SK-N-SH (cell line): ENCODE data around the gene GUCY2D. TPM values are rescaled to one million over a fixed set of nuclear protein-coding genes. Genes with fewer than 3 reads are reported as not detected.

Source experiments
- CTCF ChIA-PET: fragments of 300-600, 350-600 bp; formaldehyde crosslinking; extraction: SDS; loops from one replicate; lab custom pipeline; 2021; lab: Yijun Ruan, JAX
- POLR2A ChIA-PET: fragments of 350-600 bp; sonication (Branson Sonifier 250); formaldehyde crosslinking; extraction: SDS; loops from one replicate; lab custom pipeline; 2020; ENCODE audit warnings: antibody characterized with exemption, inconsistent platforms; lab: Yijun Ruan, JAX
- DNase-seq: peaks from one replicate; pipeline ENCODE4 v3.0.0; 2012
- H2AFZ ChIP-seq: fragments of 200-600 bp; sonication (generic); 2 replicates; pipeline ENCODE4 v1.8.1; 2016; ENCODE audit warnings: antibody characterized with exemption, mild to moderate bottlenecking, low read depth
- H3F3A ChIP-seq: fragments of 200-600 bp; sonication (generic); replicated peaks from 2 replicates; pipeline ENCODE3; 2016; ENCODE audit warnings: antibody characterized with exemption, mild to moderate bottlenecking; ENCODE audit not compliant: insufficient read depth
- H3K27ac ChIP-seq, 2 experiments: fragments of 200-500 bp in 1 of 2; fragments of 200-600 bp in 1 of 2; sonication (Bioruptor generic) in 1 of 2; sonication (generic), shearing (Covaris generic) in 1 of 2; 2 replicates each; pipeline versions ENCODE4 v1.5.1 to v1.6.1; 2014 to 2016; ENCODE audit warnings: low read depth in 2 of 2, inconsistent platforms in 1 of 2, low read length in 1 of 2, mild to moderate bottlenecking in 1 of 2, mixed read lengths in 1 of 2
- H3K27me3 ChIP-seq: fragments of 200-600 bp; sonication (generic), shearing (Covaris generic); 2 replicates; pipeline ENCODE4 v1.6.1; 2016; ENCODE audit warnings: mixed run types; ENCODE audit not compliant: insufficient read depth
- H3K36me3 ChIP-seq, 2 experiments: fragments of 200-500 bp in 1 of 2; fragments of 200-600 bp in 1 of 2; sonication (Bioruptor generic) in 1 of 2; sonication (generic) in 1 of 2; replicated peaks in 1 of 2; 2 replicates each; pipeline versions ENCODE3 to v1.5.1; 2014 to 2016; ENCODE audit warnings: low read length in 1 of 2, mild to moderate bottlenecking in 1 of 2; ENCODE audit not compliant: insufficient read depth in 2 of 2, control insufficient read depth in 1 of 2
- H3K4me1 ChIP-seq, 2 experiments: fragments of 200-500 bp in 1 of 2; fragments of 200-600 bp in 1 of 2; sonication (Bioruptor generic) in 1 of 2; sonication (generic), shearing (Covaris generic) in 1 of 2; 2 replicates each; pipeline versions ENCODE4 v1.5.1 to v1.6.1; 2014 to 2016; ENCODE audit warnings: low read depth in 1 of 2, low read length in 1 of 2, mixed run types in 1 of 2; ENCODE audit not compliant: insufficient read depth in 2 of 2, control insufficient read depth in 1 of 2
- H3K4me2 ChIP-seq: fragments of 200-600 bp; sonication (generic), shearing (Covaris generic); 2 replicates; pipeline ENCODE4 v1.6.1; 2017; ENCODE audit warnings: mixed run types
- H3K4me3 ChIP-seq, 2 experiments: fragments of 200-500 bp in 1 of 2; fragments of 200-600 bp in 1 of 2; sonication (Bioruptor generic) in 1 of 2; sonication (generic), shearing (Covaris generic) in 1 of 2; 2 replicates each; pipeline versions ENCODE4 v1.5.1 to v1.8.1; 2014 to 2016; ENCODE audit warnings: low read depth in 2 of 2, inconsistent platforms in 1 of 2, low read length in 1 of 2, mild to moderate bottlenecking in 1 of 2, mixed read lengths in 1 of 2, moderate library complexity in 1 of 2
- H3K79me2 ChIP-seq: fragments of 200-600 bp; sonication (generic); 2 replicates; pipeline ENCODE4 v1.8.1; 2017; ENCODE audit warnings: mild to moderate bottlenecking; ENCODE audit not compliant: insufficient read depth
- H3K9ac ChIP-seq: fragments of 200-600 bp; sonication (generic); 2 replicates; pipeline ENCODE4 v1.6.1; 2017; ENCODE audit warnings: mixed run types
- H3K9me2 ChIP-seq: fragments of 200-600 bp; sonication (generic); 2 replicates; pipeline ENCODE4 v1.6.1; 2017; ENCODE audit warnings: mixed run types
- H3K9me3 ChIP-seq: fragments of 200-600 bp; sonication (generic); 2 replicates; pipeline ENCODE4 v1.6.1; 2017; ENCODE audit warnings: mixed run types, mild to moderate bottlenecking, moderate library complexity
- H4K20me1 ChIP-seq: fragments of 200-600 bp; sonication (generic); 2 replicates; pipeline ENCODE4 v1.6.1; 2017; ENCODE audit warnings: mild to moderate bottlenecking, mixed run types; ENCODE audit not compliant: insufficient read depth
- FOSL2 ChIP-seq: IDR thresholded peaks from 2 replicates; pipeline ENCODE4 v1.4.0; 2012; ENCODE audit warnings: low read depth, mild to moderate bottlenecking, moderate library complexity, borderline replicate concordance
- JUND ChIP-seq: IDR thresholded peaks from 2 replicates; pipeline ENCODE4 v1.4.0; 2012
- MEF2A ChIP-seq: IDR thresholded peaks from 2 replicates; pipeline ENCODE4 v1.4.0; 2012; ENCODE audit warnings: low read depth, borderline replicate concordance
- MXI1 ChIP-seq: IDR thresholded peaks from 2 replicates; pipeline ENCODE4 v1.6.1; 2012; ENCODE audit warnings: mild to moderate bottlenecking, low read depth, low read length, improper control_type of control experiment
- PBX3 ChIP-seq: IDR thresholded peaks from 2 replicates; pipeline ENCODE4; 2012
- RCOR1 ChIP-seq: fragments of 150-350 bp; IDR thresholded peaks from 2 replicates; pipeline ENCODE4 v1.6.1; 2017; ENCODE audit warnings: antibody characterized with exemption, low read length
- SIN3A ChIP-seq: IDR thresholded peaks from 2 replicates; pipeline ENCODE4 v1.6.1; 2012; ENCODE audit warnings: low read depth, mild to moderate bottlenecking, low read length, moderate library complexity, borderline replicate concordance
- SMC3 ChIP-seq: IDR thresholded peaks from 2 replicates; pipeline ENCODE4 v1.6.1; 2012; ENCODE audit warnings: low read depth, low read length, improper control_type of control experiment
- WGBS: methylation state at CpG from one replicate; pipeline ENCODE4 v1.1.6; 2017; ENCODE audit warnings: low lambda C conversion rate; 5-methylcytosine and 5-hydroxymethylcytosine counted together
- polyA plus RNA-seq, 3 experiments: library from polyadenylated mRNA; depleted of rRNA; stranded (reverse); fragments of >200 nt; gene quantifications; 2 replicates each; pipeline ENCODE4 v1.2.3, GENCODE V29; 2012
- TF ChIP-seq, protein P1 (sequence below): IDR thresholded peaks from 2 replicates; pipeline ENCODE4 v1.4.0; 2012; ENCODE audit warnings: low read depth, borderline replicate concordance
- TF ChIP-seq, protein P2 (sequence below): fragments of 150-350 bp; IDR thresholded peaks from 2 replicates; pipeline ENCODE4 v1.6.1; 2017; ENCODE audit warnings: antibody characterized with exemption, low read length, low read depth, borderline replicate concordance
- TF ChIP-seq, protein P3 (sequence below): IDR thresholded peaks from 2 replicates; pipeline ENCODE4 v1.4.0; 2012; ENCODE audit warnings: low read depth, borderline replicate concordance

The GUCY2D gene
- polyA plus RNA-seq, 1 of the 3 experiments (the other 2 are of a cell fraction): not detected

GRCh38 chr17:7967751-7968150 is 34.7 kb upstream of the GUCY2D start:
- no peaks in the 10 kb centered on the region for H3K36me3 ChIP-seq
- H3F3A ChIP-seq: no peaks in the 10 kb centered on the region
- H3K27me3 ChIP-seq: no peaks in the 10 kb centered on the region
- no peak overlapping the region for H3K9ac ChIP-seq
- CTCF ChIA-PET: interaction anchor here (1.4 kb wide), 1 partner anchor 22 kb away, joined by 6 read pairs; no protein-coding TSS in a partner anchor
- H3K4me2 ChIP-seq: no peak overlapping the region
- DNase-seq: no peak
- TF ChIP-seq, protein P1, sequence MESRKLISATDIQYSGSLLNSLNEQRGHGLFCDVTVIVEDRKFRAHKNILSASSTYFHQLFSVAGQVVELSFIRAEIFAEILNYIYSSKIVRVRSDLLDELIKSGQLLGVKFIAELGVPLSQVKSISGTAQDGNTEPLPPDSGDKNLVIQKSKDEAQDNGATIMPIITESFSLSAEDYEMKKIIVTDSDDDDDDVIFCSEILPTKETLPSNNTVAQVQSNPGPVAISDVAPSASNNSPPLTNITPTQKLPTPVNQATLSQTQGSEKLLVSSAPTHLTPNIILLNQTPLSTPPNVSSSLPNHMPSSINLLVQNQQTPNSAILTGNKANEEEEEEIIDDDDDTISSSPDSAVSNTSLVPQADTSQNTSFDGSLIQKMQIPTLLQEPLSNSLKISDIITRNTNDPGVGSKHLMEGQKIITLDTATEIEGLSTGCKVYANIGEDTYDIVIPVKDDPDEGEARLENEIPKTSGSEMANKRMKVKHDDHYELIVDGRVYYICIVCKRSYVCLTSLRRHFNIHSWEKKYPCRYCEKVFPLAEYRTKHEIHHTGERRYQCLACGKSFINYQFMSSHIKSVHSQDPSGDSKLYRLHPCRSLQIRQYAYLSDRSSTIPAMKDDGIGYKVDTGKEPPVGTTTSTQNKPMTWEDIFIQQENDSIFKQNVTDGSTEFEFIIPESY: no peak
- TF ChIP-seq SIN3A (no peak), FOSL2 (no peak), JUND (no peak), MEF2A (no peak), RCOR1 (no peak)
- TF ChIP-seq, protein P2, sequence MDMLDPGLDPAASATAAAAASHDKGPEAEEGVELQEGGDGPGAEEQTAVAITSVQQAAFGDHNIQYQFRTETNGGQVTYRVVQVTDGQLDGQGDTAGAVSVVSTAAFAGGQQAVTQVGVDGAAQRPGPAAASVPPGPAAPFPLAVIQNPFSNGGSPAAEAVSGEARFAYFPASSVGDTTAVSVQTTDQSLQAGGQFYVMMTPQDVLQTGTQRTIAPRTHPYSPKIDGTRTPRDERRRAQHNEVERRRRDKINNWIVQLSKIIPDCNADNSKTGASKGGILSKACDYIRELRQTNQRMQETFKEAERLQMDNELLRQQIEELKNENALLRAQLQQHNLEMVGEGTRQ: no peak
- TF ChIP-seq, all 33 proteins: peak for 0
- Histone ChIP-seq H3K9me3 (no peaks in the 10 kb centered on the region), H4K20me1 (no peaks in the 10 kb centered on the region), H2AFZ (no peak overlapping the region), H3K4me3 (no peak overlapping the region), H3K79me2 (no peaks in the 10 kb centered on the region), H3K9me2 (no peaks in the 10 kb centered on the region), H3K4me1 (no peaks in the 10 kb centered on the region), H3K27ac (no peak overlapping the region)
- POLR2A ChIA-PET: no interaction called here
- WGBS: 28% methylated on average over 2 of the region's 2 CpGs

DNA sequence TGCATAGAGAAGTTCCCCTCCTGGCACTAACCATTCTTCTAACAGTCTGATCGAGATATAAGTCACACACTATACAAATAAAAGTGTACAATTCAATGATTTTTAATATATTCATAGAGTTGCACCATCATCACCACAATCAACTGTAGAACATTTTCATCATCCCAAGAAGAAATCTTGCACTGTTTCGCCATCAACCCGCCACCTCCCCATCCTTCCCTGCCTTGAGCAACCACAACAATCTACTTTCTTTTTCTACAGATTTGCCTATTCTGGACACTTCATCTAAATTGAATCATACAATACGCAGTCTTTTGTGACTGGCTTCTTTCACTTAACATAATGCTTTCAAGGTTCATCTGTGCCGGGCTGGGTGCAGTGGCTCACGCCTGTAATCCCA is 33.0 kb upstream of the GUCY2D start:
- Histone ChIP-seq H3F3A (no peaks in the 10 kb centered on the region), H3K36me3 (no peaks in the 10 kb centered on the region), H3K9me3 (no peaks in the 10 kb centered on the region), H3K79me2 (no peaks in the 10 kb centered on the region), H3K9ac (no peak overlapping the region), H3K4me1 (no peaks in the 10 kb centered on the region), H3K4me2 (no peak overlapping the region), H3K4me3 (no peak overlapping the region), H3K27me3 (no peaks in the 10 kb centered on the region), H3K9me2 (no peaks in the 10 kb centered on the region), H2AFZ (no peak overlapping the region), H4K20me1 (no peaks in the 10 kb centered on the region), H3K27ac (no peak overlapping the region)
- ChIA-PET POLR2A (no interaction called here), CTCF (interaction anchor here (1.3 kb wide), 1 partner anchor 9 kb away, joined by 3 read pairs; no protein-coding TSS in a partner anchor)
- WGBS: 80% methylated on average over 6 of the region's 6 CpGs
- no peak for DNase-seq
- TF ChIP-seq, protein P1: no peak
- no peak for TF ChIP-seq MXI1
- TF ChIP-seq PBX3: no peak
- TF ChIP-seq, protein P2: no peak
- TF ChIP-seq SMC3: no peak
- TF ChIP-seq, protein P3, sequence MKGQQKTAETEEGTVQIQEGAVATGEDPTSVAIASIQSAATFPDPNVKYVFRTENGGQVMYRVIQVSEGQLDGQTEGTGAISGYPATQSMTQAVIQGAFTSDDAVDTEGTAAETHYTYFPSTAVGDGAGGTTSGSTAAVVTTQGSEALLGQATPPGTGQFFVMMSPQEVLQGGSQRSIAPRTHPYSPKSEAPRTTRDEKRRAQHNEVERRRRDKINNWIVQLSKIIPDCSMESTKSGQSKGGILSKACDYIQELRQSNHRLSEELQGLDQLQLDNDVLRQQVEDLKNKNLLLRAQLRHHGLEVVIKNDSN: no peak
